K562 (cell line): Measurements from ENCODE around the gene BTRC. TPM values are rescaled to one million over a fixed set of nuclear protein-coding genes. Genes with fewer than 3 reads are reported as not detected.
A peak's percentile ranks its signal among the peaks of the same experiment; 100 is the strongest.

Experiments
- ATAC-seq: fragments of 200-7000 bp; cut with Tn5 transposase; 3 replicates; pipeline ENCODE4 v1.9.1; 2020; ENCODE audit warnings: moderate library complexity
- BruUV-seq: library from RNA; stranded (reverse); fragments of 400-500 nt; replicated peaks from 2 replicates; lab custom pipeline; 2021; lab: Mats Ljungman, UMichigan
- CTCF ChIA-PET: fragments of 300-600 bp; formaldehyde crosslinking; extraction: SDS; loops from one replicate; lab custom pipeline; 2021; ENCODE audit warnings: low intra/inter-chr PET ratio; lab: Yijun Ruan, JAX
- POLR2A ChIA-PET: fragments of 300-600, 350-650 bp; sonication (Branson Sonifier 250); formaldehyde crosslinking; extraction: SDS; loops from one replicate; lab custom pipeline; 2021; ENCODE audit warnings: antibody characterized with exemption, inconsistent platforms; lab: Yijun Ruan, JAX
- DNase-seq, 4 experiments: peaks; one replicate each; pipeline versions ENCODE4 v3.0.0 to v3.0.0-alpha.2; 2011 to 2018; ENCODE audit warnings: low spot score in 3 of 4, mixed read lengths in 3 of 4; ENCODE audit errors: extremely low read depth in 1 of 4
- FAIRE-seq: peaks from 2 replicates; lab custom pipeline; 2011; peaks lifted over from hg19 to GRCh38; lab: Jason Lieb, UNC
- H2AFZ ChIP-seq: 2 replicates; pipeline ENCODE4 v1.6.0; 2011; ENCODE audit warnings: low read depth, low read length, control low read depth, inconsistent platforms
- H3K27ac ChIP-seq: fragments of 200-600 bp; 3 replicates; pipeline ENCODE4 v1.8.0; 2011; ENCODE audit warnings: low read depth, mild to moderate bottlenecking, control low read depth, inconsistent platforms, low read length, moderate library complexity, mixed read lengths; ENCODE audit errors: extremely low read depth
- H3K27me3 ChIP-seq, 2 experiments: fragments of 300-600 bp in 1 of 2; 2 replicates in 1 of 2; 3 replicates in 1 of 2; pipeline versions ENCODE4 v1.6.0 to v1.8.0; 2011; ENCODE audit warnings: inconsistent platforms in 2 of 2, low read length in 2 of 2, mild to moderate bottlenecking in 1 of 2, mixed read lengths in 1 of 2, moderate library complexity in 1 of 2; ENCODE audit not compliant: control insufficient read depth in 2 of 2, insufficient read depth in 2 of 2
- H3K36me3 ChIP-seq: fragments of 300-600 bp; 3 replicates; pipeline ENCODE4 v1.8.0; 2011; ENCODE audit warnings: mild to moderate bottlenecking, low read length, inconsistent platforms; ENCODE audit not compliant: control insufficient read depth, insufficient read depth
- H3K4me1 ChIP-seq, 2 experiments: fragments of 200-600 bp in 1 of 2; replicated peaks in 1 of 2; 2 replicates in 1 of 2; 3 replicates in 1 of 2; pipeline versions ENCODE4 v1.5.1 to v1.8.0; 2011; ENCODE audit warnings: inconsistent platforms in 2 of 2, low read length in 2 of 2, mild to moderate bottlenecking in 1 of 2, mixed read lengths in 1 of 2, moderate library complexity in 1 of 2; ENCODE audit not compliant: control insufficient read depth in 2 of 2, insufficient read depth in 2 of 2
- H3K4me2 ChIP-seq: 2 replicates; pipeline ENCODE4 v1.6.1; 2011; ENCODE audit warnings: low read length, control low read depth, inconsistent platforms, mixed read lengths; ENCODE audit not compliant: insufficient read depth
- H3K4me3 ChIP-seq: fragments of 200-600 bp; sonication (generic), shearing (Covaris generic); 2 replicates; pipeline ENCODE4 v1.5.1; 2016; ENCODE audit warnings: control low read depth, inconsistent platforms
- H3K79me2 ChIP-seq: fragments of 200-600 bp; 3 replicates; pipeline ENCODE4 v1.8.0; 2011; ENCODE audit warnings: low read length, inconsistent platforms; ENCODE audit not compliant: control insufficient read depth, insufficient read depth
- H3K9ac ChIP-seq, 2 experiments: 2 replicates each; pipeline versions ENCODE4 v1.6.0 to v1.6.1; 2011; ENCODE audit warnings: low read depth in 2 of 2, low read length in 2 of 2, control low read depth in 1 of 2, inconsistent platforms in 1 of 2, mild to moderate bottlenecking in 1 of 2, mixed read lengths in 1 of 2; ENCODE audit not compliant: insufficient read depth in 1 of 2
- H3K9me1 ChIP-seq: one replicate; pipeline ENCODE4 v1.6.0; 2011; ENCODE audit warnings: inconsistent platforms, mild to moderate bottlenecking, low read length, moderate library complexity; ENCODE audit not compliant: control insufficient read depth, insufficient read depth
- H3K9me3 ChIP-seq: replicated peaks from 2 replicates; pipeline ENCODE4 v1.5.1; 2011; ENCODE audit warnings: low read depth, low read length, inconsistent platforms; ENCODE audit not compliant: control insufficient read depth, insufficient read depth
- H4K20me1 ChIP-seq: replicated peaks from 2 replicates; pipeline ENCODE4 v1.6.1; 2011; ENCODE audit warnings: low read length, inconsistent platforms, mixed read lengths; ENCODE audit not compliant: control insufficient read depth, insufficient read depth
- CREM ChIP-seq: IDR thresholded peaks from 2 replicates; pipeline ENCODE4 v1.6.1; 2014; ENCODE audit warnings: antibody characterized with exemption, low read depth
- DLX4 ChIP-seq: fragments of 250-450 bp; sonication (Bioruptor Pico); IDR thresholded peaks from 2 replicates; pipeline ENCODE4 v1.6.1; 2021; ENCODE audit warnings: mild to moderate bottlenecking
- ELK1 ChIP-seq: sonication (generic); formaldehyde crosslinking; IDR thresholded peaks from 2 replicates; pipeline ENCODE4 v1.8.1; 2022; ENCODE audit warnings: missing genetic modification reagents
- JUND ChIP-seq, 2 experiments: IDR thresholded peaks; 2 replicates in 1 of 2; 3 replicates in 1 of 2; pipeline ENCODE4 v1.6.1; 2011; ENCODE audit warnings: borderline replicate concordance in 2 of 2, low read depth in 2 of 2, low read length in 2 of 2, improper control_type of control experiment in 1 of 2, missing biosample characterization in 1 of 2, missing genetic modification characterization in 1 of 2, missing genetic modification reagents in 1 of 2
- KLF1 ChIP-seq: fragments of 450-650 bp; IDR thresholded peaks from 2 replicates; pipeline ENCODE4 v1.6.1; 2016; ENCODE audit warnings: missing genetic modification characterization, missing compliant biosample characterization
- SETDB1 ChIP-seq: IDR thresholded peaks from one replicate; pipeline ENCODE4 v1.6.1; 2012; ENCODE audit warnings: low read length, control low read depth, inconsistent platforms
- SOX6 ChIP-seq: fragments of 450-650 bp; IDR thresholded peaks from 2 replicates; pipeline ENCODE4 v1.6.1; 2014; ENCODE audit warnings: mild to moderate bottlenecking
- ZFX ChIP-seq: sonication (generic); formaldehyde crosslinking; IDR thresholded peaks from 2 replicates; pipeline ENCODE4 v1.8.0; 2022; ENCODE audit warnings: mild to moderate bottlenecking, missing genetic modification reagents, moderate library complexity
- ZMIZ1 ChIP-seq, 2 experiments: fragments of 150-350 bp in 1 of 2; IDR thresholded peaks; 2 replicates each; pipeline ENCODE4 v1.6.1; 2012 to 2016; ENCODE audit warnings: low read depth in 2 of 2, low read length in 2 of 2, mild to moderate bottlenecking in 1 of 2, moderate library complexity in 1 of 2
- ZNF175 ChIP-seq: fragments of 200-800 bp; sonication (Bioruptor generic); IDR thresholded peaks from 2 replicates; pipeline ENCODE4 v1.6.1; 2016; ENCODE audit warnings: low read depth, mild to moderate bottlenecking, missing genetic modification characterization, missing compliant biosample characterization
- ZNF384 ChIP-seq: IDR thresholded peaks from 2 replicates; pipeline ENCODE4 v1.6.1; 2012; ENCODE audit warnings: low read depth, low read length, improper control_type of control experiment
- ZNF512 ChIP-seq: IDR thresholded peaks from 2 replicates; pipeline ENCODE4 v1.6.1; 2016; ENCODE audit warnings: missing genetic modification characterization, missing compliant biosample characterization
- ZNF707 ChIP-seq: fragments of 250-450 bp; sonication (Bioruptor Pico); conservative IDR thresholded peaks from 2 replicates; pipeline ENCODE4 v1.8.0; 2022; ENCODE audit warnings: inconsistent platforms, mild to moderate bottlenecking, moderate library complexity
- WGBS: fragments of 100-300 bp; shearing (Covaris generic); methylation state at CpG from one replicate; pipeline ENCODE4 v1.1.6; 2016; ENCODE audit warnings: low coverage, mixed read lengths; ENCODE audit not compliant: insufficient coverage; ENCODE audit errors: missing lambda C conversion rate; 5-methylcytosine and 5-hydroxymethylcytosine counted together
- in situ Hi-C: fragments of 300-500 bp; cut with MboI; formaldehyde crosslinking; loops from 4 replicates; pipeline ENCODE4 v1.15.0; 2018; ENCODE audit warnings: inconsistent platforms, mixed read lengths
- intact Hi-C: fragments of 100-400 bp; cut with micrococcal nuclease; formaldehyde crosslinking; loops from 2 replicates; pipeline ENCODE4 v1.14.2; 2022
- polyA plus RNA-seq, 8 experiments: library from polyadenylated mRNA; depleted of rRNA in 4 of 8; stranded (reverse) in 5 of 8; unstranded in 3 of 8; fragments of >200 nt; fragmentation: Nextera tagmentation in 2 of 8; fragmentation: Illumina TruSeq in 1 of 8; extraction: Ambion mirVana in 2 of 8; extraction: Trizol in 1 of 8; gene quantifications; 2 replicates each; pipeline versions ENCODE4 v1.2.1 to v1.2.3, GENCODE V29; 2011 to 2014; ENCODE audit warnings: inconsistent platforms in 1 of 8, missing spikeins in 1 of 8
- total RNA-seq, 7 experiments: library from RNA; depleted of rRNA in 6 of 7; stranded (reverse); fragments of >200 nt in 6 of 7; fragmentation: Illumina TruSeq in 2 of 7; extraction: Trizol in 2 of 7; gene quantifications; 2 replicates each; pipeline versions ENCODE4 v1.2.1 to v1.2.3, GENCODE V29; 2011 to 2021; ENCODE audit warnings: low replicate concordance in 1 of 7

BTRC gene
- total and polyA plus RNA-seq, 9 of the 15 experiments (the other 6 are each of a cell fraction or from before 2014, with no cell fraction given) = 1.6 to 15.4 (median 7.0) TPM

GRCh38 chr10:101467286-101467770 is 113.4 kb downstream of the BTRC start:
- in situ Hi-C loops (no loop called here), intact Hi-C loops (no loop called here)
- WGBS = 0% methylated on average over 2 of the region's 3 CpGs
- Histone ChIP-seq H3K79me2 (no peaks in the 10 kb centered on the region), H3K4me1 (peaks cover 0 to 2% of the 10 kb centered on the region in 2 experiments; a peak in 3 of 5 replicates), H3K4me2 (no peak overlapping the region), H3K9me1 (no peaks in the 10 kb centered on the region), H4K20me1 (no peaks in the 10 kb centered on the region), H3K9me3 (no peaks in the 10 kb centered on the region), H2AFZ (no peak overlapping the region), H3K9ac (no peak overlapping the region), H3K4me3 (no peak overlapping the region), H3K27ac (no peak overlapping the region), H3K27me3 (no peaks in the 10 kb centered on the region), H3K36me3 (no peaks in the 10 kb centered on the region)
- POLR2A ChIA-PET = interaction anchor here (0.6 to 2.5 kb wide), 5 partner anchors 17 to 166 kb away, joined by 3 to 7 read pairs (median 4); no protein-coding TSS in a partner anchor
- no TSS peak for BruUV-seq
- CTCF ChIA-PET = interaction anchor here (0.7 to 1.8 kb wide), 4 partner anchors 25 to 194 kb away, joined by 3 to 8 read pairs (median 3); no protein-coding TSS in a partner anchor
- DNase-seq (peak; percentile 63 to 71 (median 66)), FAIRE-seq (peak; percentile 90), ATAC-seq (peak; percentile 89)
- TF ChIP-seq ZFX (no peak), ZNF384 (0 out of 2 replicates have a peak, but pooled peaks have one; percentile 10), SETDB1 (no peak), ZMIZ1 (IDR thresholded peaks at IDR 0.05; ENCODE audit: low read depth in 2 of 2, low read length in 2 of 2) (no peak), ZNF512 (tag) (no peak), ZNF707 (CRISPR knock-in tag) (no peak), KLF1 (tag) (no peak), SOX6 (peak; percentile 50; the same call in 1 of the 2 replicates), JUND (IDR thresholded peaks at IDR 0.05; ENCODE audit: borderline replicate concordance, low read depth, low read length) (no peak), JUND (tag; IDR thresholded peaks at IDR 0.05; ENCODE audit: borderline replicate concordance, low read depth, low read length) (0 out of 3 replicates have a peak, but pooled peaks have one; percentile 7), ZNF175 (no peak), ELK1 (CRISPR knock-in tag) (no peak), DLX4 (no peak), CREM (0 out of 2 replicates have a peak, but pooled peaks have one; percentile 48)
